ENCODE measurements around the gene STK32C. TPM values are rescaled to one million over a fixed set of nuclear protein-coding genes. Genes with fewer than 3 reads are reported as not detected.
A peak's percentile ranks its signal among the peaks of the same experiment; 100 is the strongest.

Gene STK32C
- total and polyA plus RNA-seq, 8 donors: 3.3 to 13.2 (median 5.2) TPM

- FAIRE-seq (no peak), ATAC-seq (no peak), DNase-seq (peak in 2 of 6 donors; percentile 5 to 51)
- no peak for TF ChIP-seq CTCF (IDR thresholded peaks at IDR 0.05)
- Histone ChIP-seq H3K9me3 (no peaks in the 10 kb centered on the region), H3K27ac (no peak overlapping the region), H3K36me3 (no peaks in the 10 kb centered on the region), H3K27me3 (no peaks in the 10 kb centered on the region), H3K4me1 (no peaks in the 10 kb centered on the region), H3K4me3 (no peak overlapping the region)
- intact Hi-C loops (cut with DNase I): loop anchor here (5.0 to 10.0 kb wide), 3 partner anchors 126 to 409 kb away; no protein-coding TSS in a partner anchor
- WGBS, 2 donors: 67 to 81% methylated on average over 8 of the region's 8 CpGs
These were observed 81.9 kb downstream of the STK32C start for GRCh38 chr10:132225849-132226205.

- Histone ChIP-seq H3K36me3 (no peaks in the 10 kb centered on the region), H3K4me1 (no peaks in the 10 kb centered on the region), H3K27ac (no peak overlapping the region), H3K9me3 (no peaks in the 10 kb centered on the region), H3K4me3 (no peak overlapping the region), H3K27me3 (no peaks in the 10 kb centered on the region)
- FAIRE-seq (no peak), DNase-seq (peak in 2 of 6 donors; percentile 9 to 65), ATAC-seq (no peak)
- no peak for TF ChIP-seq CTCF (IDR thresholded peaks at IDR 0.05)
- WGBS, 2 donors: 86 to 91% methylated on average over 25 of the region's 25 CpGs
- intact Hi-C loops (cut with DNase I): loop anchor here (5.0 to 10.0 kb wide), 3 partner anchors 127 to 410 kb away; no protein-coding TSS in a partner anchor
These were observed 82.5 kb downstream of the STK32C start for GRCh38 chr10:132225073-132225848.

DNA sequence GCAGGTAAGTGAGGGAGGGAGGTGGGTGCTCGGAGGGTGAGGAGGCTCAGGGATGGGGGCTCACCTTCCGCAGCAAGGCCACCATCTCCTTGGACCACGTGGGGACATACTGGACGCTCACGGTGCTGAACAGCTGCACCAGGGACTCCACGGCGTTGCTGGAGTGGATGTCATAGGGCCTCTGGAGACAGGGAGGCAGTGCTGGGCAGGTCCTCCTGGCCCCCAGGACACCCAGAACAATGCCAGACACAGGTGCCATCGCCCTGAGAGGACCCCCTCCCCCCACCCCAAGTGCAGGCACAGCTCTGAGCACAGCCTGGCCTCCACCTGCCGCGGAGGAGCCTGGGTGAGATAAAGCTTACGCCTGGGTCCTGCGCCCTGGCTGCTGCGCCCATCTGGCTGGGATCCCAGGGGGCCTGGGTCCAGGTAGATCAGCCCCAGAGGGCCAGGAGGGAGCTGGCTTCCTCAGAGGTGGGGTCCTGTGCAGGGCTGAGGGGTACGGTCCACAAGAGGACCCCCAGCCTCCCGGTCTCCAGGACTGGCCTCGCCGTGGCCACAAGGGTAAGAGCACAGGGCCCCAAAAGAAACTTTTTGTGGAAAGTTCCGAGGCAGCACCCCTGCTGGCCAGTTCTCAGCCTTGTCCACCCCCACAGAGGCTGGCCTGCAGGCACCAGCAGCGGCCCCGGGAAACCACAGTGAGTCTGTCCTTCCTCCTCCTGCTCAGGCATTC lies 83.2 kb downstream of the STK32C start:
- DNase-seq: peak in 1 of 6 donors; percentile 8
- no peak for TF ChIP-seq CTCF (IDR thresholded peaks at IDR 0.05)
- H3K4me1 ChIP-seq: no peaks in the 10 kb centered on the region
- no peaks in the 10 kb centered on the region for H3K27me3 ChIP-seq
- WGBS, 2 donors: 84% methylated on average over 20 of the region's 20 CpGs
- H3K4me3 ChIP-seq: no peak overlapping the region
- intact Hi-C loops (cut with DNase I): loop anchor here (5.0 to 10.0 kb wide), 4 partner anchors 128 to 410 kb away; no protein-coding TSS in a partner anchor
- no peaks in the 10 kb centered on the region for H3K36me3 ChIP-seq
- ATAC-seq: no peak
- H3K9me3 ChIP-seq: no peaks in the 10 kb centered on the region
- H3K27ac ChIP-seq: no peak overlapping the region
- FAIRE-seq: no peak

GRCh38 chr10:132223611-132224342 lies 84.0 kb downstream of the STK32C start:
- no peaks in the 10 kb centered on the region for H3K9me3 ChIP-seq
- H3K27ac ChIP-seq: no peak overlapping the region
- peak in 1 of 4 donors; percentile 6 for ATAC-seq
- FAIRE-seq: no peak
- 83 to 85% methylated on average over 23 of the region's 23 CpGs for WGBS, 2 donors
- H3K36me3 ChIP-seq: no peaks in the 10 kb centered on the region
- TF ChIP-seq CTCF (IDR thresholded peaks at IDR 0.05): no peak
- intact Hi-C loops (cut with DNase I): loop anchor here (5.0 to 10.0 kb wide), 4 partner anchors 129 to 411 kb away; no protein-coding TSS in a partner anchor
- peak in 2 of 6 donors; percentile 27 to 58 for DNase-seq
- no peak overlapping the region for H3K4me3 ChIP-seq
- H3K27me3 ChIP-seq: no peaks in the 10 kb centered on the region
- H3K4me1 ChIP-seq: no peaks in the 10 kb centered on the region

Measured in pancreas (tissue), 10 donors.